KMS-11 (cell line): ENCODE measurements around the gene GAREM1.
"Not testable (repeated sequence)": the region's sequence is repeated elsewhere in the genome, so short reads cannot be mapped to it uniquely, and the experiment has no call there.

Experiments used
- H2AFZ ChIP-seq: fragments of 200-600 bp; sonication (generic); 2 replicates; pipeline ENCODE4 v1.6.1; 2016; ENCODE audit warnings: antibody characterized with exemption, mixed run types, low read depth
- H3K27ac ChIP-seq: fragments of 200-600 bp; sonication (generic); 2 replicates; pipeline ENCODE4 v1.6.1; 2016; ENCODE audit warnings: mild to moderate bottlenecking, mixed run types
- H3K27me3 ChIP-seq: fragments of 200-600 bp; sonication (generic); 2 replicates; pipeline ENCODE4 v1.6.1; 2017; ENCODE audit warnings: mild to moderate bottlenecking, low read depth, mixed run types, moderate library complexity; ENCODE audit not compliant: insufficient read depth
- H3K36me3 ChIP-seq: fragments of 200-600 bp; sonication (generic); 2 replicates; pipeline ENCODE4 v1.6.1; 2017; ENCODE audit warnings: mild to moderate bottlenecking, mixed run types; ENCODE audit not compliant: insufficient read depth
- H3K4me1 ChIP-seq: fragments of 200-600 bp; sonication (generic); 2 replicates; pipeline ENCODE4 v1.6.1; 2016; ENCODE audit warnings: mild to moderate bottlenecking, low read depth, mixed run types; ENCODE audit not compliant: poor library complexity, severe bottlenecking
- H3K4me2 ChIP-seq: fragments of 200-600 bp; sonication (generic); 2 replicates; pipeline ENCODE4 v1.7.0; 2016; ENCODE audit warnings: mild to moderate bottlenecking, mixed run types
- H3K4me3 ChIP-seq: fragments of 200-600 bp; sonication (generic); IDR thresholded peaks from 2 replicates; pipeline ENCODE4 v1.6.1; 2017; ENCODE audit warnings: low read depth, low read length, mixed read lengths; ENCODE audit not compliant: insufficient read depth
- H3K79me2 ChIP-seq: fragments of 200-600 bp; sonication (generic); 2 replicates; pipeline ENCODE4 v1.6.1; 2016; ENCODE audit warnings: low read depth, mixed run types; ENCODE audit not compliant: insufficient read depth
- H3K9ac ChIP-seq: fragments of 200-600 bp; sonication (generic); 2 replicates; pipeline ENCODE4 v1.6.1; 2016; ENCODE audit warnings: mild to moderate bottlenecking, mixed run types
- H4K20me1 ChIP-seq: fragments of 200-600 bp; sonication (generic); 2 replicates; pipeline ENCODE4 v1.6.1; 2016; ENCODE audit warnings: mild to moderate bottlenecking, mixed run types; ENCODE audit not compliant: insufficient read depth
- CTCF ChIP-seq: fragments of 200-600 bp; sonication (generic); conservative IDR thresholded peaks from 2 replicates; pipeline ENCODE4 v1.6.1; 2017; ENCODE audit warnings: low read depth, mild to moderate bottlenecking, antibody characterized with exemption, low read length, moderate library complexity, mixed read lengths

Gene GAREM1

DNA sequence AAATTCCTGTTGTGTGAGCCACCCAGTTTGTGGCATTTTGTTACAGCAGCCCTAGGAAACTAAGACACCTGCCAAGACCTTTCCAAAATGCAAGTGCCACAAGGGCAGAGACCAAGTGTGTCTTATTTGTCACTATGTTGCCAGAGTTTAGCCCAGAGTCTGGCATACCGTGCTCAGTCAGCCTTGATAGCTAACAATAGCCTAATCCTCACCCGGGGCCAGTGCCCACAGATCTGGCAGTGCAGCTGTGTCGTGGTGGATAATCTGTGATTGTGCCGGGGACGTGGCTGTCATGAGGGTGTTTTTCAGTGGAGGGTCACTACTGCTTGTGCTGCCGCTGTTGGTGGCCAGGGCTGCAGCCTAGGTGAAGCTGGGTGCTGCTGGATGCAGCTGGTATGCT, 227.3 kb downstream of the GAREM1 start:
- no peak for TF ChIP-seq CTCF

DNA sequence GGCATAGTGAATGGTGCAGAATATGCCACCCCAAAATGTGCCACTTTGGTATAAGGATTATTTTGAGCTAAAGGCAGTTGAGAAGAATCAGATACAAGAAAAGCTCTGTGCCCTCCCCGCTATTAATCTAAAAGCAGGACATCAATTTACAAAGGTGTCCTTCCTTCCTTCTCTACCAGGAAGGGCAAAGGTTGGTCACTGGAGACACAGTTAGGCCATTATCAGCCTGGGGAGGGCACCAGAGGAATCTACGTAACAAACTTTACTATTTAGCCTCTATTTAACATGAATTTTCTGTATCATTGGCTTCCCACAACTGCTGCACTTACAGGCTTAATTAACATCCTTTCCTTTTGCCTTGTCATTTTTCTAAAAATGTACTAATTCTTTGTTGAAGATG, 228.3 kb downstream of the GAREM1 start:
- Histone ChIP-seq H3K4me3 (no peak overlapping the region), H3K36me3 (no peaks in the 10 kb centered on the region), H3K9ac (no peak overlapping the region), H2AFZ (no peak overlapping the region), H3K4me1 (no peaks in the 10 kb centered on the region), H3K79me2 (no peaks in the 10 kb centered on the region), H3K27ac (no peak overlapping the region), H4K20me1 (no peaks in the 10 kb centered on the region), H3K27me3 (no peaks in the 10 kb centered on the region), H3K4me2 (no peak overlapping the region)
- no peak for TF ChIP-seq CTCF

More for the DNA sequence above, 227.3 kb downstream of the GAREM1 start:
- Histone ChIP-seq H3K4me2 (no peak overlapping the region), H4K20me1 (no peaks in the 10 kb centered on the region), H3K27ac (no peak overlapping the region), H3K27me3 (no peaks in the 10 kb centered on the region), H3K36me3 (no peaks in the 10 kb centered on the region), H3K9ac (no peak overlapping the region), H2AFZ (no peak overlapping the region), H3K4me1 (no peaks in the 10 kb centered on the region), H3K4me3 (no peak overlapping the region), H3K79me2 (no peaks in the 10 kb centered on the region)

GRCh38 chr18:32238635-32239268, 231.9 kb downstream of the GAREM1 start:
- Histone ChIP-seq H3K9ac (no peak overlapping the region), H4K20me1 (no peaks in the 10 kb centered on the region), H2AFZ (no peak overlapping the region), H3K4me3 (no peak overlapping the region), H3K4me1 (no peaks in the 10 kb centered on the region), H3K79me2 (no peaks in the 10 kb centered on the region), H3K27me3 (no peaks in the 10 kb centered on the region), H3K36me3 (no peaks in the 10 kb centered on the region), H3K27ac (no peak overlapping the region), H3K4me2 (no peak overlapping the region)
- TF ChIP-seq CTCF: no peak

- Histone ChIP-seq H3K4me3 (no peak overlapping the region), H3K27me3 (no peaks in the 10 kb centered on the region), H3K4me1 (no peaks in the 10 kb centered on the region), H3K4me2 (no peak overlapping the region), H4K20me1 (no peaks in the 10 kb centered on the region), H2AFZ (no peak overlapping the region), H3K27ac (no peak overlapping the region), H3K79me2 (no peaks in the 10 kb centered on the region), H3K36me3 (no peaks in the 10 kb centered on the region), H3K9ac (no peak overlapping the region)
- TF ChIP-seq CTCF: no peak
Observed at GRCh38 chr18:32237049-32237448, 233.6 kb downstream of the GAREM1 start.

DNA sequence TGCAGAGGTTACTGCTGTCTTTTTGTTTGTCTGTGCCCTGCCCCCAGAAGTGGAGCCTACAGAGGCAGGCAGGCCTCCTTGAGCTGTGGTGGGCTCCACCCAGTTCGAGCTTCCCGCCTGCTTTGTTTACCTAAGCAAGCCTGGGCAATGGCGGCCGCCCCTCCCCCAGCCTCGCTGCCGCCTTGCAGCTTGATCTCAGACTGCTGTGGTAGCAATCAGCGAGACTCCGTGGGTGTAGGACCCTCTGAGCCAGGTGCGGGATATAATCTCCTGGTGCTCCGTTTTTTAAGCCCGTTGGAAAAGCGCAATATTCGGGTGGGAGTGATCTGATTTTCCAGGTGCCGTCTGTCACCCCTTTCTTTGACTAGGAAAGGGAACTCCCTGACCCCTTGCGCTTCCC, 237.3 kb downstream of the GAREM1 start:
- H3K36me3 ChIP-seq, H3K27ac ChIP-seq, H3K4me2 ChIP-seq, H3K79me2 ChIP-seq, H3K27me3 ChIP-seq, H3K4me1 ChIP-seq, H2AFZ ChIP-seq, H3K9ac ChIP-seq, H3K4me3 ChIP-seq, H4K20me1 ChIP-seq: not testable (repeated sequence)
